ENCODE data around the gene EBF3.
A peak's percentile ranks its signal among the peaks of the same experiment; 100 is the strongest.

EBF3 gene

DNA sequence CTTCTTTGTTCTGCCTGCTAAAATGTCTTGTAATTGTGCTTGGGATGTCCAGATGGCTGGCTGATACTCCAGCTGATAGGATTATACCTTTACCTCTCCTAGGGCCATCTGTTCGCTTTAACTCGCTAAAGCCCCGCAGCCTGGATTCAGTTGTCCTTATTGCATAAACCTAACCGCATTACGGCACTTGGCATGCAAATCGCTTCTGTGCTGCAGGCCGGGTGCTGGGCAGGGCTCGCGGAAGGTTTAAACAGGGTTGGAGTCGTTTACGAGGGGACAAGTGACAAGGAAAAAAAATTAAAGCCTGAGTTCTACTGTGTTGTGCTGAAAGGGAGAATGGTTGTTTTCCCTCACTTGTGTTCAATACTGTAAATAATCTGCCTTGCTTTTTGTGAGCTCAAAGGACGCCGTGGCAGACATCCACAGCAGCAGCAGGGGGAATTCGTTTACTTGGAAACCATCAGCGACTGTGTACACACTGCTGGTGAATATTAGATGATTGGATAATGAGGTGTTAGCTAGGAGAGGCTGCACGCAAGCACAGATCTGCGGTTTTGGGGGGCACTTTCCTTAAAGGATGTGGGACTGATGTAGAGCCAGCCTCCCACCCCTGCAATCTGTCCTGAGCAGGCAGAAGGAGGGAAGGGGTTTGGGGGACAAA lies 93.0 kb downstream of the EBF3 start:
- no peak overlapping the region for H3K14ac ChIP-seq (ENCODE audit: low read length in 2 of 2)
- H3K4me1 ChIP-seq (ENCODE audit: control insufficient read depth, insufficient read depth, low read depth, low read length) = no peaks in the 10 kb centered on the region
- no peak overlapping the region for H2BK12ac ChIP-seq (ENCODE audit: low read length in 2 of 2)
- H3K4ac ChIP-seq (ENCODE audit: low read depth in 1 of 2, low read length in 2 of 2) = no peak overlapping the region
- H3K4me2 ChIP-seq (ENCODE audit: low read length, poor library complexity, severe bottlenecking) = no peak overlapping the region
- H2BK15ac ChIP-seq (ENCODE audit: low read depth, poor library complexity, severe bottlenecking) = no peak overlapping the region
- H3K27me3 ChIP-seq (ENCODE audit: control insufficient read depth in 1 of 2, insufficient read depth in 1 of 2, low read length in 2 of 2) = no peaks in the 10 kb centered on the region
- no peak overlapping the region for H3K27ac ChIP-seq (ENCODE audit: low read length, poor library complexity, severe bottlenecking)
- no peaks in the 10 kb centered on the region for H3K79me1 ChIP-seq (replicated peaks; ENCODE audit: low read length, poor library complexity, severe bottlenecking)
- no peak overlapping the region for H4K91ac ChIP-seq (ENCODE audit: low read length)
- H3K36me3 ChIP-seq (ENCODE audit: control insufficient read depth in 1 of 2, insufficient read depth in 2 of 2, low read depth in 1 of 2, low read length in 2 of 2) = peaks cover 0 to 95% of the 10 kb centered on the region in 2 experiments
- DNase-seq = no peak
- H2BK5ac ChIP-seq (ENCODE audit: low read depth, low read length, poor library complexity, severe bottlenecking) = no peak overlapping the region
- H3K23ac ChIP-seq (ENCODE audit: low read length in 2 of 2) = no peak overlapping the region
- H3K9me3 ChIP-seq (ENCODE audit: control insufficient read depth, low read length) = no peaks in the 10 kb centered on the region
- no peak overlapping the region for H3K18ac ChIP-seq (ENCODE audit: low read depth in 1 of 2, low read length in 2 of 2)
- H3K9ac ChIP-seq (ENCODE audit: low read length) = peak overlapping the region; percentile 64
- no peak overlapping the region for H4K8ac ChIP-seq (ENCODE audit: low read length)
- no peak overlapping the region for H2AFZ ChIP-seq (ENCODE audit: low read depth, low read length)
- H3K4me3 ChIP-seq (ENCODE audit: insufficient read depth in 1 of 2, low read depth in 1 of 2, low read length in 2 of 2) = no peak overlapping the region
- H2BK120ac ChIP-seq (ENCODE audit: low read depth, low read length) = no peak overlapping the region
- H2AK5ac ChIP-seq (ENCODE audit: low read length, severe bottlenecking) = no peak overlapping the region
- WGBS = 77% methylated on average over 17 of the region's 17 CpGs

DNA sequence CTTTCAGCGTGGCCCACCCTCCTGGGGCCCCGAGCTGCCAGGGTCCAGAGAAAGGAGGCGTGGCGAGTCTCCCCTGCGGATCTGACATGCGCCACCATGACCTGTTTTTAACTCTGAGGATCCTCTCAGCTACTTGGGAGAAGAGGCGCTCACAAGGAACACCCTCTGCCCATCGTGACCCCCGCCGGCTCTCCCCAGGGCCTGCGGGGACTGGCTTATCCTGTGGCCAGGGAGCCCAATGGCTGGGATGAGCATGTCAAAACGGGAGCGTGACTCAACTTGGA lies 93.7 kb downstream of the EBF3 start:
- Histone ChIP-seq H3K27me3 (ENCODE audit: control insufficient read depth in 1 of 2, insufficient read depth in 1 of 2, low read length in 2 of 2) (no peaks in the 10 kb centered on the region), H2BK15ac (ENCODE audit: low read depth, poor library complexity, severe bottlenecking) (no peak overlapping the region), H3K36me3 (ENCODE audit: control insufficient read depth in 1 of 2, insufficient read depth in 2 of 2, low read depth in 1 of 2, low read length in 2 of 2) (peaks cover 0 to 95% of the 10 kb centered on the region in 2 experiments), H3K14ac (ENCODE audit: low read length in 2 of 2) (no peak overlapping the region), H3K23ac (ENCODE audit: low read length in 2 of 2) (no peak overlapping the region), H2AK5ac (ENCODE audit: low read length, severe bottlenecking) (no peak overlapping the region), H3K4me3 (ENCODE audit: insufficient read depth in 1 of 2, low read depth in 1 of 2, low read length in 2 of 2) (no peak overlapping the region), H3K9ac (ENCODE audit: low read length) (peak overlapping the region; percentile 64), H2BK5ac (ENCODE audit: low read depth, low read length, poor library complexity, severe bottlenecking) (no peak overlapping the region), H2BK12ac (ENCODE audit: low read length in 2 of 2) (no peak overlapping the region), H3K9me3 (ENCODE audit: control insufficient read depth, low read length) (no peaks in the 10 kb centered on the region), H3K79me1 (replicated peaks; ENCODE audit: low read length, poor library complexity, severe bottlenecking) (no peaks in the 10 kb centered on the region), H2AFZ (ENCODE audit: low read depth, low read length) (no peak overlapping the region), H3K4me2 (ENCODE audit: low read length, poor library complexity, severe bottlenecking) (no peak overlapping the region), H4K8ac (ENCODE audit: low read length) (no peak overlapping the region), H3K4me1 (ENCODE audit: control insufficient read depth, insufficient read depth, low read depth, low read length) (no peaks in the 10 kb centered on the region), H3K4ac (ENCODE audit: low read depth in 1 of 2, low read length in 2 of 2) (no peak overlapping the region), H2BK120ac (ENCODE audit: low read depth, low read length) (no peak overlapping the region), H3K27ac (ENCODE audit: low read length, poor library complexity, severe bottlenecking) (no peak overlapping the region), H3K18ac (ENCODE audit: low read depth in 1 of 2, low read length in 2 of 2) (no peak overlapping the region), H4K91ac (ENCODE audit: low read length) (no peak overlapping the region)
- DNase-seq = no peak
- 91% methylated on average over 13 of the region's 13 CpGs for WGBS

DNA sequence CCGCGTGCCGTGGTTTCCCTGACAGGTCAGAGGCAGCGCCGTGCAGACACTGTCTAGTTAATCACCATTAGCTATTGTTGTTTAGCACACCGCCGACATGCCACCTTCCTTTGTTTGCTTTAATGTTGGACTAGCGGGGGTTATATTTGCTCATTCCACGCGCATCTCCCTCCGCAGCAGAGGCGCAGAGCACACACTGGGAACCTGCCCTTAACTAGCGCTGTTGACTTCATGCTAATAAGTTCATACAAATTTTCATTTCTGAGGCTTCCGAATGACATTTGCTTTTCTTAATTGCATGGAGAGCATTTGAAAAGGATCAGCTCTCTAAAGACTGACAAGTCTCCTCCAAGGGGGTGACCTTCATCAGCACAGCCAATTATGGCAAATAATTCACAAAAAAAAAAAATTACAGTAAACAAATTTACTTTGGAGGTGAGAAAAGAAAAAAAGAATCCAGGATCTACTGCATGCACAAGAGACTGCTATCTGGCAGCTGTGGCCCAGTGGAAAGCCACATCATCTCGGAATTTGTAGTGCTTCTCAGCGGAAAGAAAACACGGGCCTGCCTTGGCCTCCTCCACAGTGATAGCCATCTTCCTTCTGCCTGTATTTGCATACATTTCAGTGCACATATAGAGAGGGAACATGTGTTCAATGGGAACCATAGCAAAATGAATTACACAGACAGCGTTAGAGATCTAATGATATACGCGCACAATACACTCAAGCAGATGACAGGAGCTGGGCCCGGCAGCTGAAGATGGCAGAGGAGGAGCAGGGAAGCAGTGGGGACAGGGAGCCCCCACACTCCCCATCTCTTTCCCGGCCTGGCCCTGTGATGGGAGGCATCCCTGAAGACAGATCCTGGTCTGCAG lies 94.2 kb downstream of the EBF3 start:
- Histone ChIP-seq H3K4me2 (ENCODE audit: low read length, poor library complexity, severe bottlenecking) (no peak overlapping the region), H3K36me3 (ENCODE audit: control insufficient read depth in 1 of 2, insufficient read depth in 2 of 2, low read depth in 1 of 2, low read length in 2 of 2) (peaks cover 0 to 97% of the 10 kb centered on the region in 2 experiments), H3K4ac (ENCODE audit: low read depth in 1 of 2, low read length in 2 of 2) (no peak overlapping the region), H3K27ac (ENCODE audit: low read length, poor library complexity, severe bottlenecking) (no peak overlapping the region), H2BK15ac (ENCODE audit: low read depth, poor library complexity, severe bottlenecking) (no peak overlapping the region), H3K9me3 (ENCODE audit: control insufficient read depth, low read length) (no peaks in the 10 kb centered on the region), H2BK5ac (ENCODE audit: low read depth, low read length, poor library complexity, severe bottlenecking) (no peak overlapping the region), H4K91ac (ENCODE audit: low read length) (no peak overlapping the region), H3K18ac (ENCODE audit: low read depth in 1 of 2, low read length in 2 of 2) (no peak overlapping the region), H3K4me3 (ENCODE audit: insufficient read depth in 1 of 2, low read depth in 1 of 2, low read length in 2 of 2) (no peak overlapping the region), H2AK5ac (ENCODE audit: low read length, severe bottlenecking) (no peak overlapping the region), H3K23ac (ENCODE audit: low read length in 2 of 2) (no peak overlapping the region), H3K14ac (ENCODE audit: low read length in 2 of 2) (no peak overlapping the region), H3K9ac (ENCODE audit: low read length) (no peak overlapping the region), H2AFZ (ENCODE audit: low read depth, low read length) (no peak overlapping the region), H4K8ac (ENCODE audit: low read length) (no peak overlapping the region), H2BK120ac (ENCODE audit: low read depth, low read length) (no peak overlapping the region), H3K4me1 (ENCODE audit: control insufficient read depth, insufficient read depth, low read depth, low read length) (no peaks in the 10 kb centered on the region), H3K27me3 (ENCODE audit: control insufficient read depth in 1 of 2, insufficient read depth in 1 of 2, low read length in 2 of 2) (no peaks in the 10 kb centered on the region), H2BK12ac (ENCODE audit: low read length in 2 of 2) (no peak overlapping the region), H3K79me1 (replicated peaks; ENCODE audit: low read length, poor library complexity, severe bottlenecking) (no peaks in the 10 kb centered on the region)
- 94% methylated on average over 22 of the region's 22 CpGs for WGBS
- no peak for DNase-seq

DNA sequence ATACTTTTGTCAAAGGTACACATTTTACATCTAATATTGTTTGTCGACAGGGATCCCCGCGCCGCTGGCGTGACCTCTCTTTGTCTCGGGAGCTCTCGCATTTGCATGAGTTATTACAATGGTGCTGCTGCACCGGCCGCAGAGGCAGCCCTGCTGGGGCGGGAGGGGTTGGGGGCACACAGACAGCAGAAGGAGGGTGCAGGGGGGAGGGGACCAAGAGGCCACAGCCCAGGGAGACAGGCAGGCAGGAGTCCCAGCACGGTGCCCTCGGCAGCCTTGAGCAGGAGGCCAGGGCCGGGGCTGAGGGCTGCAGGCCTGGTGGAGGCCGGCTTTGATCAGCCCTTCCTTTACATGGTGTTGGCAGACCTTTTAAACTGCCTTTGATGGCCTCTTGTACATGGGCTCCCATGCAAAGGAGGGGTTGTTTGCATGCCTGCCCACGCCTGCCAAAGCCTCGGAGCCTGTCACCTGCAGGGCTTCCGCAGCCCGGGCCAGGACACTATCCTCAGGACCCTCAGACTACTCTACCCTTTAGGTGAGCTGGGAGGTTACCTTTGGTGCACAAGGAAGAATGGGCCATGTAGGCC lies 95.5 kb downstream of the EBF3 start:
- H3K23ac ChIP-seq (ENCODE audit: low read length in 2 of 2) = no peak overlapping the region
- no peaks in the 10 kb centered on the region for H3K9me3 ChIP-seq (ENCODE audit: control insufficient read depth, low read length)
- H3K9ac ChIP-seq (ENCODE audit: low read length) = no peak overlapping the region
- no peak overlapping the region for H2BK5ac ChIP-seq (ENCODE audit: low read depth, low read length, poor library complexity, severe bottlenecking)
- no peak overlapping the region for H3K4ac ChIP-seq (ENCODE audit: low read depth in 1 of 2, low read length in 2 of 2)
- 75% methylated on average over 15 of the region's 18 CpGs for WGBS
- H2AK5ac ChIP-seq (ENCODE audit: low read length, severe bottlenecking) = no peak overlapping the region
- DNase-seq = no peak
- H2AFZ ChIP-seq (ENCODE audit: low read depth, low read length) = no peak overlapping the region
- H3K4me2 ChIP-seq (ENCODE audit: low read length, poor library complexity, severe bottlenecking) = no peak overlapping the region
- peak overlapping the region in 1 of 2 experiments; percentile 11 for H3K14ac ChIP-seq (ENCODE audit: low read length in 2 of 2)
- no peak overlapping the region for H2BK120ac ChIP-seq (ENCODE audit: low read depth, low read length)
- no peak overlapping the region for H3K18ac ChIP-seq (ENCODE audit: low read depth in 1 of 2, low read length in 2 of 2)
- no peak overlapping the region for H3K27ac ChIP-seq (ENCODE audit: low read length, poor library complexity, severe bottlenecking)
- H2BK12ac ChIP-seq (ENCODE audit: low read length in 2 of 2) = no peak overlapping the region
- no peak overlapping the region for H4K8ac ChIP-seq (ENCODE audit: low read length)
- H3K79me1 ChIP-seq (replicated peaks; ENCODE audit: low read length, poor library complexity, severe bottlenecking) = no peaks in the 10 kb centered on the region
- H3K27me3 ChIP-seq (ENCODE audit: control insufficient read depth in 1 of 2, insufficient read depth in 1 of 2, low read length in 2 of 2) = no peaks in the 10 kb centered on the region
- H4K91ac ChIP-seq (ENCODE audit: low read length) = no peak overlapping the region
- H3K4me1 ChIP-seq (ENCODE audit: control insufficient read depth, insufficient read depth, low read depth, low read length) = no peaks in the 10 kb centered on the region
- no peak overlapping the region for H2BK15ac ChIP-seq (ENCODE audit: low read depth, poor library complexity, severe bottlenecking)
- H3K4me3 ChIP-seq (ENCODE audit: insufficient read depth in 1 of 2, low read depth in 1 of 2, low read length in 2 of 2) = no peak overlapping the region
- H3K36me3 ChIP-seq (ENCODE audit: control insufficient read depth in 1 of 2, insufficient read depth in 2 of 2, low read depth in 1 of 2, low read length in 2 of 2) = peaks cover 0 to 98% of the 10 kb centered on the region in 2 experiments
